SK-N-MC (cell line): ENCODE measurements around the gene ANKS1A.

Experiments used
- EZH2 ChIP-seq: fragments of 200-600 bp; sonication (generic); IDR thresholded peaks from one replicate; pipeline ENCODE4 v1.6.1; 2017; ENCODE audit warnings: antibody characterized with exemption
- POLR2AphosphoS5 ChIP-seq: IDR thresholded peaks from 2 replicates; pipeline ENCODE4 v1.6.1; 2012; ENCODE audit warnings: mild to moderate bottlenecking, low read depth, low read length, borderline replicate concordance

DNA sequence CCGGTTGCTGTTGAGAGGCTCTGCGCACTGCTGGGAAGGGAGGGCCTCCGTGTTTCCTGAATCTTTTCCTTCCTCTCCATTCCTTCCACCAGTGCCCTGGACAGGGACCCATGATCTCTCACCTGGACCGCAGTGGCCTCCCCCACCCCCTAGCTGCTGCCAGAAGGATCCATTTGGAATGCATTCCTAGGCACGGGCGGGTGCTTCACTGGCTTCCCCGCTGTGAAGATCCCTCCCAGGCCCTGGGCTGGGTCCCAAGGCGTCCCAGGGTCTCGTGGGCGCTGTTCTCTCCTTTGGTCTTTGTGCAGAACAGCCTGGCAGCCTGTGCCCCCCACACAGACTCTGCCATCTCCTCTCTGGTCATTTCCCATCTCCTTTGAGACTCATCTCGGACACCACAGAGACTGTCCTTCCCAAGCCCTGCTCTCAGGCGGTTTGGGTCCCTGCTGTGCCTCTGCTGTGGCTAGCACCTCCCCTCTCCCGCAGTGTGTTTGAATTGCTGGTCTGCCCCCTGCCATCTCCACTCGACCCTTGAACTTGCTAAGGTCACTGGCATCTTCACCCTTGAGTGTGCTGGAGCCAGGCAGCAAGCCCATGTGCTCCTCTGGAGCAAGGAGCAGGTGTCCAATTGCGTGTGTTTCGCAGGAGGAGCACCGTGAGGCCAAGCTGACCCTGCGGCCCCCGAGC, 193.1 kb downstream of the ANKS1A start:
- TF ChIP-seq POLR2AphosphoS5 (no peak), EZH2 (no peak)
